ENCODE results near the gene ZFR. TPM values are rescaled to one million over a fixed set of nuclear protein-coding genes. Genes with fewer than 3 reads are reported as not detected.

ZFR gene
- total and polyA plus RNA-seq, 9 of the 15 experiments (the other 6 are each of a cell fraction or from before 2014, with no cell fraction given): 35.5 to 108 (median 71.1) TPM

- TF ChIP-seq AFF1 (IDR thresholded peaks at IDR 0.05; ENCODE audit: low read depth in 1 of 2, partially characterized antibody in 2 of 2): no peak
- no peak for TF ChIP-seq TOE1 (IDR thresholded peaks at IDR 0.05; ENCODE audit: borderline replicate concordance)
- no peak for TF ChIP-seq TOE1 (CRISPR knock-in tag; IDR thresholded peaks at IDR 0.05; ENCODE audit: borderline replicate concordance, low read depth)
- no peak for TF ChIP-seq HSF4 (CRISPR knock-in tag; IDR thresholded peaks at IDR 0.05; ENCODE audit: borderline replicate concordance)
- TF ChIP-seq ZFP30 (CRISPR knock-in tag; IDR thresholded peaks at IDR 0.05; ENCODE audit: borderline replicate concordance): no peak
These were observed 85.9 kb downstream of the ZFR start (continued) for GRCh38 chr5:32358611-32359010.

- Histone ChIP-seq H3K9ac (ENCODE audit: insufficient read depth in 1 of 2, low read depth in 2 of 2, low read length in 2 of 2) (no peak overlapping the region), H3K27me3 (ENCODE audit: control insufficient read depth in 2 of 2, insufficient read depth in 2 of 2, low read length in 2 of 2) (no peaks in the 10 kb centered on the region), H2AFZ (ENCODE audit: low read depth, low read length) (no peak overlapping the region), H3K9me1 (ENCODE audit: control insufficient read depth, insufficient read depth, low read length) (no peaks in the 10 kb centered on the region), H3K79me2 (ENCODE audit: control insufficient read depth, insufficient read depth, low read length) (no peaks in the 10 kb centered on the region), H3K4me2 (ENCODE audit: insufficient read depth, low read length) (no peak overlapping the region), H3K4me3 (no peak overlapping the region), H4K20me1 (replicated peaks; ENCODE audit: control insufficient read depth, insufficient read depth, low read length) (no peaks in the 10 kb centered on the region), H3K27ac (ENCODE audit: extremely low read depth, low read depth, low read length) (no peak overlapping the region), H3K4me1 (replicated peaks in 1 of 2; ENCODE audit: control insufficient read depth in 2 of 2, insufficient read depth in 2 of 2, low read length in 2 of 2) (no peaks in the 10 kb centered on the region; a peak in 1 of 5 replicates), H3K9me3 (replicated peaks; ENCODE audit: control insufficient read depth, insufficient read depth, low read depth, low read length) (no peaks in the 10 kb centered on the region), H3K36me3 (ENCODE audit: control insufficient read depth, insufficient read depth, low read length) (peaks cover 68% of the 10 kb centered on the region)
- CTCF ChIA-PET (ENCODE audit: low intra/inter-chr PET ratio): no interaction called here
- in situ Hi-C loops (cut with MboI) (no loop called here), intact Hi-C loops (cut with micrococcal nuclease) (no loop called here)
- FAIRE-seq: no peak
- POLR2A ChIA-PET: no interaction called here
- no peak for DNase-seq (ENCODE audit: extremely low read depth in 1 of 4, low spot score in 3 of 4)
- no peak for ATAC-seq
- BruUV-seq (replicated peaks): no TSS peak
- no peak for TF ChIP-seq HBP1 (CRISPR knock-in tag; IDR thresholded peaks at IDR 0.05)
- TF ChIP-seq ESRRB (CRISPR knock-in tag; IDR thresholded peaks at IDR 0.05; ENCODE audit: borderline replicate concordance): no peak
- TF ChIP-seq EP300 (IDR thresholded peaks at IDR 0.05; ENCODE audit: low read length): no peak
- TF ChIP-seq ZBTB49 (CRISPR knock-in tag; IDR thresholded peaks at IDR 0.05; ENCODE audit: borderline replicate concordance): no peak
- TF ChIP-seq MITF (IDR thresholded peaks at IDR 0.05): no peak
- no peak for TF ChIP-seq TCF7 (IDR thresholded peaks at IDR 0.05; ENCODE audit: borderline replicate concordance)
- no peak for TF ChIP-seq KHSRP (IDR thresholded peaks at IDR 0.05)
- no peak for TF ChIP-seq KAT8 (IDR thresholded peaks at IDR 0.05; ENCODE audit: low read depth)
These were observed 86.9 kb downstream of the ZFR start for GRCh38 chr5:32357658-32358057.
